Measurements from ENCODE around the gene GPBAR1. TPM values are rescaled to one million over a fixed set of nuclear protein-coding genes. Genes with fewer than 3 reads are reported as not detected.

The GPBAR1 gene
- total and polyA plus RNA-seq, 9 of the 15 experiments (the other 6 are each of a cell fraction or from before 2014, with no cell fraction given), result not detected

GRCh38 chr2:218260166-218260565 lies 649 bp upstream of the GPBAR1 start (continued):
- TF ChIP-seq CREB5 (CRISPR knock-in tag; IDR thresholded peaks at IDR 0.05), result no peak
- no peak for TF ChIP-seq RBM22 (IDR thresholded peaks at IDR 0.05; ENCODE audit: low read depth, low read length, poor library complexity, severe bottlenecking)
- no peak for TF ChIP-seq DPF2 (IDR thresholded peaks at IDR 0.05)
- TF ChIP-seq ZNF277 (CRISPR knock-in tag; IDR thresholded peaks at IDR 0.05; ENCODE audit: borderline replicate concordance), result no peak
- no peak for TF ChIP-seq ZBED1 (IDR thresholded peaks at IDR 0.05)

GRCh38 chr2:218261423-218262236 lies 815 bp downstream of the GPBAR1 start:
- Histone ChIP-seq H3K27ac (ENCODE audit: extremely low read depth, low read depth, low read length) (no peak overlapping the region), H4K20me1 (replicated peaks; ENCODE audit: control insufficient read depth, insufficient read depth, low read length) (no peaks in the 10 kb centered on the region), H3K9me1 (ENCODE audit: control insufficient read depth, insufficient read depth, low read length) (no peaks in the 10 kb centered on the region), H2AFZ (ENCODE audit: low read depth, low read length) (no peak overlapping the region), H3K9ac (ENCODE audit: insufficient read depth in 1 of 2, low read depth in 2 of 2, low read length in 2 of 2) (peak overlapping the region in 1 of 2 experiments; percentile 71; a peak in 2 of 4 replicates), H3K4me3 (no peak overlapping the region), H3K36me3 (ENCODE audit: control insufficient read depth, insufficient read depth, low read length) (peaks cover 27% of the 10 kb centered on the region; the same call in 1 of the 3 replicates), H3K4me2 (ENCODE audit: insufficient read depth, low read length) (no peak overlapping the region), H3K9me3 (replicated peaks; ENCODE audit: control insufficient read depth, insufficient read depth, low read depth, low read length) (no peaks in the 10 kb centered on the region), H3K79me2 (ENCODE audit: control insufficient read depth, insufficient read depth, low read length) (no peaks in the 10 kb centered on the region), H3K4me1 (replicated peaks in 1 of 2; ENCODE audit: control insufficient read depth in 2 of 2, insufficient read depth in 2 of 2, low read length in 2 of 2) (peaks cover 3 to 13% of the 10 kb centered on the region in 2 experiments; a peak in 4 of 5 replicates), H3K27me3 (ENCODE audit: control insufficient read depth in 2 of 2, insufficient read depth in 2 of 2, low read length in 2 of 2) (no peaks in the 10 kb centered on the region)
- in situ Hi-C loops (cut with MboI) (no loop called here), intact Hi-C loops (cut with micrococcal nuclease) (no loop called here)
- CTCF ChIA-PET (ENCODE audit: low intra/inter-chr PET ratio), result no interaction called here
- POLR2A ChIA-PET, result interaction anchor here (1.3 to 1.5 kb wide), 2 partner anchors 8 to 13 kb away, joined by 3 to 5 read pairs; partner anchors contain the start of genes AAMP and PNKD
- ATAC-seq (no peak), DNase-seq (ENCODE audit: extremely low read depth in 1 of 4, low spot score in 3 of 4) (no peak), FAIRE-seq (no peak)
- 65% methylated on average over 4 of the region's 8 CpGs for WGBS (ENCODE audit: insufficient coverage, low coverage, missing lambda C conversion rate)
- BruUV-seq (replicated peaks), result no TSS peak
- TF ChIP-seq SNRNP70 (optimal IDR thresholded peaks at IDR 0.05; ENCODE audit: low read depth, low read length), result no peak
- no peak for TF ChIP-seq GATAD2A (IDR thresholded peaks at IDR 0.05)
- no peak for TF ChIP-seq NR4A1 (CRISPR knock-in tag; IDR thresholded peaks at IDR 0.05)
- no peak for TF ChIP-seq NR4A1 (tag; IDR thresholded peaks at IDR 0.05)
- TF ChIP-seq MYBL2 (IDR thresholded peaks at IDR 0.05; ENCODE audit: low read depth), result no peak
- TF ChIP-seq MYBL2 (CRISPR knock-in tag; IDR thresholded peaks at IDR 0.05; ENCODE audit: borderline replicate concordance), result no peak
- TF ChIP-seq, protein P1, sequence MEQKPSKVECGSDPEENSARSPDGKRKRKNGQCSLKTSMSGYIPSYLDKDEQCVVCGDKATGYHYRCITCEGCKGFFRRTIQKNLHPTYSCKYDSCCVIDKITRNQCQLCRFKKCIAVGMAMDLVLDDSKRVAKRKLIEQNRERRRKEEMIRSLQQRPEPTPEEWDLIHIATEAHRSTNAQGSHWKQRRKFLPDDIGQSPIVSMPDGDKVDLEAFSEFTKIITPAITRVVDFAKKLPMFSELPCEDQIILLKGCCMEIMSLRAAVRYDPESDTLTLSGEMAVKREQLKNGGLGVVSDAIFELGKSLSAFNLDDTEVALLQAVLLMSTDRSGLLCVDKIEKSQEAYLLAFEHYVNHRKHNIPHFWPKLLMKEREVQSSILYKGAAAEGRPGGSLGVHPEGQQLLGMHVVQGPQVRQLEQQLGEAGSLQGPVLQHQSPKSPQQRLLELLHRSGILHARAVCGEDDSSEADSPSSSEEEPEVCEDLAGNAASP (IDR thresholded peaks at IDR 0.05), result no peak
- no peak for TF ChIP-seq PPARD (CRISPR knock-in tag; IDR thresholded peaks at IDR 0.05)
- TF ChIP-seq, protein P2, sequence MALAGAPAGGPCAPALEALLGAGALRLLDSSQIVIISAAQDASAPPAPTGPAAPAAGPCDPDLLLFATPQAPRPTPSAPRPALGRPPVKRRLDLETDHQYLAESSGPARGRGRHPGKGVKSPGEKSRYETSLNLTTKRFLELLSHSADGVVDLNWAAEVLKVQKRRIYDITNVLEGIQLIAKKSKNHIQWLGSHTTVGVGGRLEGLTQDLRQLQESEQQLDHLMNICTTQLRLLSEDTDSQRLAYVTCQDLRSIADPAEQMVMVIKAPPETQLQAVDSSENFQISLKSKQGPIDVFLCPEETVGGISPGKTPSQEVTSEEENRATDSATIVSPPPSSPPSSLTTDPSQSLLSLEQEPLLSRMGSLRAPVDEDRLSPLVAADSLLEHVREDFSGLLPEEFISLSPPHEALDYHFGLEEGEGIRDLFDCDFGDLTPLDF (CRISPR knock-in tag; IDR thresholded peaks at IDR 0.05), result no peak
- no peak for TF ChIP-seq ARNT (IDR thresholded peaks at IDR 0.05)
- TF ChIP-seq ZNF121 (CRISPR knock-in tag; conservative IDR thresholded peaks at IDR 0.05), result no peak
- no peak for TF ChIP-seq ZNF644 (tag; IDR thresholded peaks at IDR 0.05; ENCODE audit: low read depth)

Measured in K562 (cell line).